ENCODE data around the gene SLC30A5. TPM values are rescaled to one million over a fixed set of nuclear protein-coding genes. Genes with fewer than 3 reads are reported as not detected.
"Not testable (repeated sequence)": the region's sequence is repeated elsewhere in the genome, so short reads cannot be mapped to it uniquely, and the experiment has no call there.

SLC30A5 gene
- total RNA-seq, 4 donors from 2014 or later: 62.8 to 76.7 (median 71.2) TPM

GRCh38 chr5:69086206-69086605, 7.6 kb upstream of the SLC30A5 start:
- H3K27ac ChIP-seq: no peak overlapping the region
- no peaks in the 10 kb centered on the region for H3K27me3 ChIP-seq
- no peaks in the 10 kb centered on the region for H3K36me3 ChIP-seq
- intact Hi-C loops (cut with DNase I): no loop called here
- H3K4me1 ChIP-seq: no peaks in the 10 kb centered on the region
- no peak overlapping the region for H3K4me3 ChIP-seq (replicated peaks in 1 of 3)
- no peaks in the 10 kb centered on the region for H3K9me3 ChIP-seq
- DNase-seq: no peak
- 94% methylated on average over 5 of the region's 5 CpGs for WGBS, 2 donors
- no peak for TF ChIP-seq CTCF (IDR thresholded peaks at IDR 0.05)
- TF ChIP-seq POLR2A (IDR thresholded peaks at IDR 0.05): no peak

GRCh38 chr5:69088006-69088405, 5.8 kb upstream of the SLC30A5 start:
- H3K4me1 ChIP-seq; H3K27ac ChIP-seq; intact Hi-C loops (cut with DNase I); H3K36me3 ChIP-seq; H3K27me3 ChIP-seq; DNase-seq; H3K4me3 ChIP-seq (replicated peaks in 1 of 3); H3K9me3 ChIP-seq: not testable (repeated sequence)
- WGBS, 2 donors: 78 to 96% methylated on average over 7 of the region's 7 CpGs

GRCh38 chr5:69090158-69090557, 3.7 kb upstream of the SLC30A5 start:
- H3K27me3 ChIP-seq: no peaks in the 10 kb centered on the region
- TF ChIP-seq POLR2A (IDR thresholded peaks at IDR 0.05): no peak
- no peak for TF ChIP-seq CTCF (IDR thresholded peaks at IDR 0.05)
- no peaks in the 10 kb centered on the region for H3K9me3 ChIP-seq
- H3K4me3 ChIP-seq (replicated peaks in 1 of 3): no peak overlapping the region
- no peaks in the 10 kb centered on the region for H3K36me3 ChIP-seq
- intact Hi-C loops (cut with DNase I): loop anchor here (10.0 kb wide), 1 partner anchor 245 kb away; the partner anchor contains the start of gene CCDC125
- H3K4me1 ChIP-seq: peaks cover 0 to 5% of the 10 kb centered on the region in 2 donors
- DNase-seq: no peak
- 84 to 85% methylated on average over 3 of the region's 3 CpGs for WGBS, 2 donors
- no peak overlapping the region for H3K27ac ChIP-seq

- Histone ChIP-seq H3K4me1 (peaks cover 4 to 16% of the 10 kb centered on the region in 2 donors), H3K27me3 (no peaks in the 10 kb centered on the region), H3K9me3 (no peaks in the 10 kb centered on the region), H3K27ac (no peak overlapping the region), H3K36me3 (no peaks in the 10 kb centered on the region), H3K4me3 (replicated peaks in 1 of 3) (no peak overlapping the region)
- TF ChIP-seq POLR2A (IDR thresholded peaks at IDR 0.05) (no peak), CTCF (IDR thresholded peaks at IDR 0.05) (no peak)
- DNase-seq: no peak
- WGBS, 2 donors: 89 to 91% methylated on average over 6 of the region's 6 CpGs
- intact Hi-C loops (cut with DNase I): loop anchor here (10.0 kb wide), 1 partner anchor 243 kb away; the partner anchor contains the start of gene CCDC125
Measured at GRCh38 chr5:69091771-69092170, 2.0 kb upstream of the SLC30A5 start.

- no peaks in the 10 kb centered on the region for H3K36me3 ChIP-seq
- DNase-seq: no peak
- intact Hi-C loops (cut with DNase I): loop anchor here (10.0 kb wide), 1 partner anchor 242 kb away; the partner anchor contains the start of gene CCDC125
- no peak for TF ChIP-seq POLR2A (IDR thresholded peaks at IDR 0.05)
- TF ChIP-seq CTCF (IDR thresholded peaks at IDR 0.05): no peak
- H3K27ac ChIP-seq: no peak overlapping the region
- H3K27me3 ChIP-seq: no peaks in the 10 kb centered on the region
- H3K4me3 ChIP-seq (replicated peaks in 1 of 3): no peak overlapping the region
- 91 to 93% methylated on average over 6 of the region's 6 CpGs for WGBS, 2 donors
- H3K4me1 ChIP-seq: peaks cover 4 to 17% of the 10 kb centered on the region in 2 donors
- no peaks in the 10 kb centered on the region for H3K9me3 ChIP-seq
Measured at GRCh38 chr5:69092969-69093368, 845 bp upstream of the SLC30A5 start.

All from thyroid gland (tissue), 4 donors.